GM11168 (cell line): ENCODE results near the gene ISCA2.
"Not testable (repeated sequence)": the region's sequence is repeated elsewhere in the genome, so short reads cannot be mapped to it uniquely, and the experiment has no call there.

Experiments
- in situ Hi-C: fragments of 300-500 bp; cut with MboI; formaldehyde crosslinking; loops from one replicate; pipeline ENCODE4 v1.12.0; 2022; ENCODE audit warnings: low sequenced_read_pairs; ENCODE audit not compliant: unreplicated experiment

Gene ISCA2

GRCh38 chr14:74524076-74524811 lies 30.7 kb downstream of the ISCA2 start:
- in situ Hi-C loops = no loop called here

- in situ Hi-C loops = no loop called here
Observed at GRCh38 chr14:74524812-74525135, 31.2 kb downstream of the ISCA2 start.

GRCh38 chr14:74525361-74525851 lies 31.8 kb downstream of the ISCA2 start:
- in situ Hi-C loops = no loop called here

GRCh38 chr14:74526854-74527585 lies 33.5 kb downstream of the ISCA2 start:
- in situ Hi-C loops = no loop called here

- in situ Hi-C loops = no loop called here
Observed at GRCh38 chr14:74527736-74528280, 34.2 kb downstream of the ISCA2 start.

GRCh38 chr14:74528406-74528805 lies 34.8 kb downstream of the ISCA2 start:
- in situ Hi-C loops = no loop called here

GRCh38 chr14:74528886-74529285 lies 35.3 kb downstream of the ISCA2 start:
- in situ Hi-C loops = no loop called here

GRCh38 chr14:74531006-74531405 lies 37.4 kb downstream of the ISCA2 start:
- in situ Hi-C loops = no loop called here

GRCh38 chr14:74531467-74531866 lies 37.9 kb downstream of the ISCA2 start:
- in situ Hi-C loops = no loop called here

- in situ Hi-C loops = no loop called here
Observed at GRCh38 chr14:74532246-74532645, 38.7 kb downstream of the ISCA2 start.

GRCh38 chr14:74533576-74533975 lies 40.0 kb downstream of the ISCA2 start:
- in situ Hi-C loops = no loop called here

GRCh38 chr14:74535756-74536325 lies 42.3 kb downstream of the ISCA2 start:
- in situ Hi-C loops = no loop called here

- in situ Hi-C loops = not testable (repeated sequence)
Observed at GRCh38 chr14:74536336-74536735, 42.8 kb downstream of the ISCA2 start.

- in situ Hi-C loops = no loop called here
Observed at GRCh38 chr14:74538411-74539391, 45.1 kb downstream of the ISCA2 start.

GRCh38 chr14:74539503-74539902 lies 45.9 kb downstream of the ISCA2 start:
- in situ Hi-C loops = no loop called here

GRCh38 chr14:74541225-74541624 lies 47.7 kb downstream of the ISCA2 start:
- in situ Hi-C loops = no loop called here

GRCh38 chr14:74542056-74542685 lies 48.6 kb downstream of the ISCA2 start:
- in situ Hi-C loops = no loop called here

GRCh38 chr14:74543771-74544438 lies 50.3 kb downstream of the ISCA2 start:
- in situ Hi-C loops = no loop called here

GRCh38 chr14:74545386-74545785 lies 51.8 kb downstream of the ISCA2 start:
- in situ Hi-C loops = no loop called here
